AG08395 (cell line): Measurements from ENCODE around the gene CELSR3.

Source experiments
- DNase-seq: peaks from one replicate; pipeline ENCODE4 v3.0.0; 2012; ENCODE audit warnings: mixed read lengths, low spot score

The CELSR3 gene

DNA sequence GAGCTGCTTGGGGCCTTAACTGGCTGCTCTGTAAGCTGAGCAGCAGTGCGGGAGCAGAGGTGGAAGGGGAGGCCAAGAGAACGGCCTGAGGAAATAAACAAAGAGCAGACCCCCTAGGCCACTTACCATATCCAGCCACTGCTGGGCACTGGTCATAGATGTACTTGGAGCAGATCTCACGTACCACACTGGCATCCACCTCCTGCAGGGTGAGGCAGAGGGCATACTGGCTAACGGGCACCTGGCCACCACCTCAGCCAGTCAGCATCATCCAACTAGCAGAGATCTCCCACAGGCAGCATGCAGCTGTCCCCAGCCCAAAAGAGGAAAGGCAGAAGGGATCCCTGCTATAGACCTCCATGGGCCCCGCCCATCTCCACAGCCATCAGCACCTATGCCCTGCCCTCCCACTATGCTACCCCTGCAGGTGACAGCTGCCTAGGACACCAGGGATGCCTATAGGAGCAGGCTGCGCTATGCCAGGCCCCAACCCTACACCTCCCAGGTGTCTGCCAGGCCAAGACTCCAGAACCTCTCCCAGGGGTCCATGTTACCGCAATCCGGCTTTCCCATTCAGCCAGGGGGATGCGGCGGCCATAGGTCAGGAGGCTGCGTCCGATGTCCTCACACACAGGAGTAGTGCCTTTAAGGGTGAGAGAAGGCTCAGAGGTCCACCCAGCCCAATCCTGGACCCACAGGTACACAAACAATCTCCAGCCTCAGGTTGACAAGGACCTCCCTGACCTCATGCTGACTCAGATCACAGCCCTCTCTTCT, 63.0 kb downstream of the CELSR3 start:
- no peak for DNase-seq

GRCh38 chr3:48599077-48599501, 63.6 kb downstream of the CELSR3 start:
- no peak for DNase-seq

DNA sequence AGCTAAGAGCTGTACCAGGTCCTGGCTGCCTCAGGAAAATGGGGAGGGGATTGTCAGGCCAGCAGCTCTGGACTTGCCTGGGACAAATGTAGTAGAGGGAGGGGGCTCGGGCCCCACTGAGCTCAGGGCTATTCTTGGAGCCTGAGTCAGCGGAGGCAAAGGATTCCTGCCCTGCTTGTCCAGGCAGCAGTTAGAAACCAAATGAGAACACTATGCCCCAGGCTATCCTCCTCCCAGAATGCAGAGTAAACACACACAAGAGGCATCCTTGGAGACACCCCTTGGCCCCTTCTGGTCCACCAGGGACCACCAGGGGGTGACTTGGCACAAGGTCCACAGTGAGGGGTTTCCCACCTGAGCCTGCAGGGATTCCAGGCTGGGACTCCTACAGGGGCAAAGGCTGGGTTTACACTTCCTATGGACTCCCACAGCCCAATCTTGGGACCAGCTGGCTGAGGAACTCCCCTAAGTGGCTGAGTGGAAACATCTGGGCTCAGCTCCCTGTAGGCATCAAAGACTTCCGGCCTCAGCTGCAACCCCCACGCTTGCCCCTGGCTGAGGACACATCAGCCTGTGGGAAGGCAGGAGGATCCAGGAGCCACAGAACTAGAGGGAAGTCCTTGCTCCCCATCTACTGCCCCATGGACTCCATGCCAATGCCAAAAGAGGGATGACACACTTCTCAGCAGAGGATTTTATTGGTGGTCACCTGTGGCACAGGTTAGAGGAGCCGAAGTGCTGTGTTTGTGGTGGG, 64.2 kb downstream of the CELSR3 start:
- peak; percentile 95 for DNase-seq

DNA sequence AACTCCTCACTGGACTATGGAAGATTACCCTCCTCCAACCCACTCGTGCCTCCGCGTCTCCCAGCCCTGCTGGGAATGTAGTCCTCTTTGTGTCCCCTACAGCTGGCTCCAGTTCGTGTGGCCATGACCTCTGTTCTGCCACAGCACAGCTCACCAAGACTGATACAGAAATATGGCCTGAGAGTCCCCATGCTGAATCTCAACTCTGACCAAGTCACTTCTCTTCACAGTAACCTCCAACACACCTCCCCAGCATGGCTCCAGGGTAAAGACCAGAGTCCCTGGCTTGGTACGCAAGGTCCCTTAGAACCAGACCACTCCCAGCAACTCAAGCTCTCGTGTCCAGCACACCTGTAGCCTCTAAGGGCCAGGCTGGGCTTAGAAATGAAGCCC, 65.3 kb downstream of the CELSR3 start:
- DNase-seq: no peak

DNA sequence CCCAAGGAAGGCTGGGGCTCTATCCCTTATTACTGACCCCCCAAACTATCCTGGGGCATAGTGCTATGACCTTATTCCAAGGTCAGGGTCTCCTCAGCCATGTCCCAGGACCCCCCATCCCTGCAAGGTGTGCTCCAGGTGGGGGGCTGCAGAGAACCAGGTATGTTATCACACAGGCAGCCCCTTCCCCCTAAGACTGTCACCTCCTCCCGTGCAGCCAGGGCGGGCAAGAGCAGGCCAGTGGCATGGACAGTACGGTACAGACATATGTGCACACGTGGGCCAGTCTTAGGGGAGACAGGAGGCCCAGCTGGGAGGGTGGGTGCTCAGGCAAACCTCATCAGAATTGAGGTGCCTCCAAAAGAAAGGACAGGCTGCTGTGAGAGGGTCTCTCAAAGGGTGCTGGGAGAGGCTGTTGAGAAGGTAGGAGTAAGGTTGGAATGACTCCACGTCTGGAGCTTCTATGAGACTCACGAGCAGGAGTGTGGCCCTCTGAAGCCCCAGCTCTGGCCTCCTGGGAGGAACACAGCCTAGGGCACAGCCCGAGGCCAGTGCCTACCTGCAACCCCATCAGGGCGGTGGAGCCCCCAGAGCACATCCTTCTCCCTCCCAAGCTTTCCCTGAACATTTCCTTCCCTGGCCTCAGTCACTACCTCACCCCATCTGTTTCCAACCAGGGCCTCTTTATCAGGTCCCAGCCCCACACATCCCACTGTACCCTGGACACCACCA, 65.8 kb downstream of the CELSR3 start:
- DNase-seq: no peak

DNA sequence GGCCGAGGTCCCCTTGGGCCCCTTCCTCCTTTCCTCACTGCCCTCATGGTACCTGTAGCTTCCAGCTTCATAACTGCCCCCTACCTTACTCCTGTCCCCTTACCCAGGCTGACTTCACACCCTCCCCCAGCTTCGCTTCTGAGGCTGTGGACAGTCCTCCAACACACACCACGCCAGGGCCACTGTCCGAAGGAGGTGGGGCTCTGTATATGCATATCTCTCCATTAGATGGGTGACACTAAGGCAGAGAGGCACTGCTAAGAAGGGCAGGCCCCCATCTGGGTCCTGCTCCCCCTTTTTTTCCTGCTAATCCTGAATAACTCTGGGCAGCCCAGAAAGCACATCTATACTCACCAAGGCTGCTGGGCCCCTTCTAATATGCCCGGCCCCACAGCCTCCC, 66.5 kb downstream of the CELSR3 start:
- DNase-seq: no peak

GRCh38 chr3:48595526-48596121, 67.1 kb downstream of the CELSR3 start:
- DNase-seq: peak; percentile 95

DNA sequence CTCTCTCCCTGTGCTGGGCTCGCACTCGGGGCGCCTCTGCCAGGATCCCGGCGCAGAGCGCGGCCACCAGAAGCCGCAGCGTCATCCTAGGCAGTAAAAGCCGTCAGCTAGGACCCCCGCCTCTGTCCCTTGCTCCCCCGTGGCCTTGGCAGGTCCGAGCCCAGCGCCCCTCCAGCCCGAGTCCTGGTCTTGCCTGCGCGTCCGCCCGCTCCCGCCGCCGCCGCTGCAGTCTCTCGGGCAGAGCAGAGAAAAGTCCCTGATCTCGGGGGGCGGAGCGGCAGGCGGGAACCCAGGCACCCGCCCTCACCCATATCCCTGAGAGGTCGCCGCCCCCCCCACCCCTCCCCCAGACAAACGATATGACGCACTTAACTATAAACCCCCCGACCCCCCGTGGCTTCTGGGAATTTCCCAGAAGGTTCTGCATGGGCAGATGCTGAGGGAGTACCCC, 67.6 kb downstream of the CELSR3 start, which contains the start of gene COL7A1:
COL7A1 (minus strand) TSS at position 255 of the 451 bp plus-strand sequence; CDS start at position 85, 170 bp downstream.
- peak; percentile 52 for DNase-seq

- DNase-seq: peak; percentile 58
These were observed 68.2 kb downstream of the CELSR3 start for GRCh38 chr3:48594417-48595049.

GRCh38 chr3:48593337-48593736, 69.3 kb downstream of the CELSR3 start:
- DNase-seq: no peak

DNA sequence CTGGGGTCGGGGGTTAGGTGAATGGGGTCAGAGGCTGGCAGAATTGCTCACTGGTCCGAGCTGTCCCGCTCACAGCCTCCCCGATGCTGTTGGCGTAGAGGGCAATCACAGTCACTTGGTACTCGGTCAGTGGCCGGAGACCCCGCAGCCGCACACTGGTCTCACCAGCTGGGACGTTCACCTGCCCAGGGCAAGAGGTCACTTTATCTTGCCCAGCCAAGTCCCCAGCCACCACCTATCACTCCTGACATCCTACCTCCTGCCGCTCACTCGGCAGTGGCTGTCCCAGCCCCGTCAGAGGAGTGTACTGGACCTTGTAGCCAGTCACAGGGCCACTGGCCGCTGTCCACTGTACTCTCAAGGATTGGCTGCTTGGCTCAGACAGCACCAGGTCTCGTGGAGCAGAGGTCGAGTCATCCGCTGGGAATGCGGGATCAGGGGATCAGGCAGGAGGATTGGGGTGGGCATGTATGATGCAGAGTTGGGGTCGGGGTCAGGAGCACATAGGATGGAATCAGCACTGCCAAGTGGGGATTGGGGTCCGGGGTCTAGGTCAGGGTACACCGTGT, 70.1 kb downstream of the CELSR3 start:
- DNase-seq: no peak

- no peak for DNase-seq
These were observed 70.7 kb downstream of the CELSR3 start for GRCh38 chr3:48591886-48592518.

DNA sequence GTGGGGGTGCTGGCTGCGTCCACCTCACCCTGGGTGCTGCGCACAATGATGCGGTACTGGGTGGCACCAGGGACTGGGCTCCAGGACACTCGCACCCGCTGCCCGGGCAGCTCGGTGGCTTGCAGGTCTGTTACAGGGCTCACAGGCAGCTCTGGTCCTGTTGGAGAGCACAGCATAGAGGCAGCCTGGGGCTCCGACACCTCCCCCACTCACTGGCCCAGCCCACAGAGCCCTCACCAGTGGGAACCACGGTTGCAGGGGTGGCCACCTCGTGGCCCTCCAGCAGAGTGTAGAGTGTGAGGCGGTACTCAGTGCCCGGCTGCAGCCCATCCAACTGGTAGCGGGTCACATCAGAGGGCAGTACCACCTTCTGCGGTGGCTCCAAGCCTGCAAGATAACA, 71.2 kb downstream of the CELSR3 start:
- no peak for DNase-seq

GRCh38 chr3:48588230-48588629, 74.5 kb downstream of the CELSR3 start:
- DNase-seq: no peak

DNA sequence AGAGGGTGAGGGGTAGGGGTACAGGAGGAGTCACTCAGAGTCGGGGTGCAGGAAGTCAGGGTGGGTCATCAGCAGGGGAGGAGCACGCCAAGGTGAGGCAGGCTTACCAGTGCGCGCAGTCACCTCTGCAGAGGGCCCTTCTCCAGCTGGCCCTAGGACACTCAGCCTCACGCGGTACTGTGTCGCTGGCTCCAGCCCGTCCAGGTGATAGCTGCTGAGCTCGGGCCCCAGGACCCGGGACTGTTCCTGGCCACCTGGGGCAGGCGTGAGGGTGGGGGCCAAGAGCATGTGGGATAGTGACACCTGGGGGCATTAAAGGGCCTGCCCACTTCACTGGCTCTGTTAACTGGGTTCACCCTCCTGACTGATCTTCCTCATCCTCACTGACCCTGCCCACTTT, 75.0 kb downstream of the CELSR3 start:
- DNase-seq: no peak
